ENCODE results near the gene DNAH1.

The DNAH1 gene

GRCh38 chr3:52436500-52437149, 120.5 kb downstream of the DNAH1 start:
- Mint-ChIP-seq H3K4me1 (peaks cover 2% of the 10 kb centered on the region), H3K9me3 (no peaks in the 10 kb centered on the region), H3K27ac (no peak overlapping the region), H3K36me3 (no peaks in the 10 kb centered on the region), H3K4me3 (no peak overlapping the region), H3K27me3 (peaks cover 35% of the 10 kb centered on the region)
- no peak for DNase-seq
- CTCF ChIA-PET = interaction anchor here (1.3 to 1.5 kb wide), 2 partner anchors 8 to 25 kb away, joined by 6 to 7 read pairs; no protein-coding TSS in a partner anchor

GRCh38 chr3:52437326-52438103, 121.4 kb downstream of the DNAH1 start:
- Mint-ChIP-seq H3K27me3 (peaks cover 27% of the 10 kb centered on the region), H3K4me3 (no peak overlapping the region), H3K36me3 (no peaks in the 10 kb centered on the region), H3K9me3 (no peaks in the 10 kb centered on the region), H3K27ac (no peak overlapping the region), H3K4me1 (no peaks in the 10 kb centered on the region)
- no peak for DNase-seq
- CTCF ChIA-PET = interaction anchor here (1.3 to 2.5 kb wide), 3 partner anchors 9 to 25 kb away, joined by 6 to 11 read pairs (median 8); no protein-coding TSS in a partner anchor

- H3K27ac Mint-ChIP-seq = no peak overlapping the region
- CTCF ChIA-PET = interaction anchor here (2.5 kb wide), 2 partner anchors 10 to 25 kb away, joined by 8 to 11 read pairs; no protein-coding TSS in a partner anchor
Observed at GRCh38 chr3:52438104-52438376, 121.9 kb downstream of the DNAH1 start.

GRCh38 chr3:52438579-52439425, 122.7 kb downstream of the DNAH1 start:
- H3K4me1 Mint-ChIP-seq = no peaks in the 10 kb centered on the region
- H3K27me3 Mint-ChIP-seq = peaks cover 30% of the 10 kb centered on the region
- H3K27ac Mint-ChIP-seq = peak overlapping the region; percentile 19
- no peak overlapping the region for H3K4me3 Mint-ChIP-seq
- no peaks in the 10 kb centered on the region for H3K9me3 Mint-ChIP-seq
- no peaks in the 10 kb centered on the region for H3K36me3 Mint-ChIP-seq
- CTCF ChIA-PET = interaction anchor here (0.9 to 2.5 kb wide), 5 partner anchors 8 to 207 kb away, joined by 3 to 11 read pairs (median 7); no protein-coding TSS in a partner anchor
- no peak for DNase-seq

More at GRCh38 chr3:52438104-52438376, 121.9 kb downstream of the DNAH1 start:
- no peak overlapping the region for H3K4me3 Mint-ChIP-seq
- H3K4me1 Mint-ChIP-seq = no peaks in the 10 kb centered on the region
- no peaks in the 10 kb centered on the region for H3K36me3 Mint-ChIP-seq
- DNase-seq = no peak
- H3K9me3 Mint-ChIP-seq = no peaks in the 10 kb centered on the region
- H3K27me3 Mint-ChIP-seq = peaks cover 27% of the 10 kb centered on the region

GRCh38 chr3:52439426-52440248, 123.5 kb downstream of the DNAH1 start:
- no peak overlapping the region for H3K27ac Mint-ChIP-seq
- peaks cover 29% of the 10 kb centered on the region for H3K27me3 Mint-ChIP-seq
- no peak for DNase-seq
- no peaks in the 10 kb centered on the region for H3K36me3 Mint-ChIP-seq
- no peak overlapping the region for H3K4me3 Mint-ChIP-seq
- H3K9me3 Mint-ChIP-seq = no peaks in the 10 kb centered on the region
- peaks cover 4% of the 10 kb centered on the region for H3K4me1 Mint-ChIP-seq
- CTCF ChIA-PET = interaction anchor here (0.9 to 2.5 kb wide), 5 partner anchors 9 to 208 kb away, joined by 3 to 11 read pairs (median 7); no protein-coding TSS in a partner anchor

- no peak overlapping the region for H3K4me3 Mint-ChIP-seq
- no peak overlapping the region for H3K27ac Mint-ChIP-seq
- peaks cover 24% of the 10 kb centered on the region for H3K27me3 Mint-ChIP-seq
- no peaks in the 10 kb centered on the region for H3K9me3 Mint-ChIP-seq
- DNase-seq = no peak
- peaks cover 7% of the 10 kb centered on the region for H3K4me1 Mint-ChIP-seq
- CTCF ChIA-PET = interaction anchor here (1.4 to 3.4 kb wide), 2 partner anchors 12 to 28 kb away, joined by 7 to 11 read pairs; no protein-coding TSS in a partner anchor
- no peaks in the 10 kb centered on the region for H3K36me3 Mint-ChIP-seq
Observed at GRCh38 chr3:52440249-52440551, 124.1 kb downstream of the DNAH1 start.

- H3K27ac Mint-ChIP-seq = no peak overlapping the region
- no peaks in the 10 kb centered on the region for H3K36me3 Mint-ChIP-seq
- CTCF ChIA-PET = interaction anchor here (1.5 to 3.4 kb wide), 2 partner anchors 12 to 28 kb away, joined by 4 to 11 read pairs; no protein-coding TSS in a partner anchor
- H3K4me1 Mint-ChIP-seq = peaks cover 8% of the 10 kb centered on the region
- H3K27me3 Mint-ChIP-seq = peaks cover 24% of the 10 kb centered on the region
- no peak for DNase-seq
- H3K4me3 Mint-ChIP-seq = no peak overlapping the region
- no peaks in the 10 kb centered on the region for H3K9me3 Mint-ChIP-seq
Observed at GRCh38 chr3:52440671-52441070, 124.6 kb downstream of the DNAH1 start.

- H3K36me3 Mint-ChIP-seq = no peaks in the 10 kb centered on the region
- no peak overlapping the region for H3K4me3 Mint-ChIP-seq
- H3K9me3 Mint-ChIP-seq = no peaks in the 10 kb centered on the region
- peaks cover 21% of the 10 kb centered on the region for H3K27me3 Mint-ChIP-seq
- H3K27ac Mint-ChIP-seq = no peak overlapping the region
- no peak for DNase-seq
- H3K4me1 Mint-ChIP-seq = peaks cover 9% of the 10 kb centered on the region
- CTCF ChIA-PET = interaction anchor here (1.4 to 3.4 kb wide), 3 partner anchors 9 to 29 kb away, joined by 4 to 11 read pairs (median 4); no protein-coding TSS in a partner anchor
Observed at GRCh38 chr3:52441091-52441771, 125.1 kb downstream of the DNAH1 start.

GRCh38 chr3:52441772-52442332, 125.7 kb downstream of the DNAH1 start:
- H3K9me3 Mint-ChIP-seq = no peaks in the 10 kb centered on the region
- CTCF ChIA-PET = interaction anchor here (1.4 to 3.4 kb wide), 3 partner anchors 10 to 30 kb away, joined by 4 to 11 read pairs (median 4); no protein-coding TSS in a partner anchor

GRCh38 chr3:52442409-52443267, 126.5 kb downstream of the DNAH1 start:
- H3K9me3 Mint-ChIP-seq = no peaks in the 10 kb centered on the region
- CTCF ChIA-PET = interaction anchor here (0.6 to 3.4 kb wide), 4 partner anchors 9 to 30 kb away, joined by 3 to 11 read pairs (median 4); no protein-coding TSS in a partner anchor
- H3K27me3 Mint-ChIP-seq = peaks cover 13% of the 10 kb centered on the region

More at GRCh38 chr3:52441772-52442332, 125.7 kb downstream of the DNAH1 start:
- Mint-ChIP-seq H3K27me3 (peaks cover 18% of the 10 kb centered on the region), H3K4me3 (no peak overlapping the region), H3K36me3 (no peaks in the 10 kb centered on the region), H3K27ac (no peak overlapping the region), H3K4me1 (peaks cover 9% of the 10 kb centered on the region)
- no peak for DNase-seq

GRCh38 chr3:52443268-52443610, 127.1 kb downstream of the DNAH1 start:
- CTCF ChIA-PET = interaction anchor here (0.6 to 3.4 kb wide), 4 partner anchors 10 to 190 kb away, joined by 3 to 11 read pairs (median 3); no protein-coding TSS in a partner anchor
- H3K27ac Mint-ChIP-seq = no peak overlapping the region
- no peak for DNase-seq
- H3K36me3 Mint-ChIP-seq = no peaks in the 10 kb centered on the region
- peaks cover 13% of the 10 kb centered on the region for H3K4me1 Mint-ChIP-seq
- H3K9me3 Mint-ChIP-seq = no peaks in the 10 kb centered on the region
- no peak overlapping the region for H3K4me3 Mint-ChIP-seq
- H3K27me3 Mint-ChIP-seq = peaks cover 13% of the 10 kb centered on the region

More at GRCh38 chr3:52442409-52443267, 126.5 kb downstream of the DNAH1 start:
- Mint-ChIP-seq H3K36me3 (no peaks in the 10 kb centered on the region), H3K4me1 (peaks cover 13% of the 10 kb centered on the region), H3K27ac (no peak overlapping the region), H3K4me3 (no peak overlapping the region)
- no peak for DNase-seq

Data from activated naive CD4-positive, alpha-beta T cell treated with anti-CD3 and anti-CD28 coated beads, Interleukin-2, amount 10 ng/mL, durations not matched to agents 7 days and 5 days (primary cell).